ENCODE results near the gene CYFIP2. TPM values are rescaled to one million over a fixed set of nuclear protein-coding genes. Genes with fewer than 3 reads are reported as not detected.
"Not testable (repeated sequence)": the region's sequence is repeated elsewhere in the genome, so short reads cannot be mapped to it uniquely, and the experiment has no call there.

Gene CYFIP2
- total and polyA plus RNA-seq, 2 of the 8 experiments (the other 6 are each of a cell fraction or from before 2014, with no cell fraction given): 45.1 to 80.6 TPM

GRCh38 chr5:157241483-157241882, 24.4 kb upstream of the CYFIP2 start (continued):
- TF ChIP-seq E2F6 (IDR thresholded peaks at IDR 0.05): no peak

GRCh38 chr5:157244704-157245103, 21.2 kb upstream of the CYFIP2 start:
- H3K23ac ChIP-seq (ENCODE audit: insufficient read length); H4K5ac ChIP-seq (ENCODE audit: insufficient read length, low read depth, low read length); H3K23me2 ChIP-seq (ENCODE audit: low read depth, low read length); H2BK5ac ChIP-seq (ENCODE audit: low read depth, low read length); H4K8ac ChIP-seq (ENCODE audit: extremely low read depth, insufficient read depth, low read length); H2BK15ac ChIP-seq (ENCODE audit: low read length); H3K27ac ChIP-seq (ENCODE audit: low read depth, low read length); H3K18ac ChIP-seq (ENCODE audit: extremely low read depth, low read length); H3K27me3 ChIP-seq (replicated peaks in 1 of 4; ENCODE audit: control insufficient read depth in 3 of 4, extremely low read depth in 1 of 4, insufficient read depth in 3 of 4, low read length in 3 of 4); H3K4me3 ChIP-seq (ENCODE audit: extremely low read depth in 1 of 4, insufficient read depth in 2 of 4, low read depth in 3 of 4, low read length in 4 of 4); H3K9me3 ChIP-seq (ENCODE audit: insufficient read depth in 2 of 2, low read depth in 1 of 2, low read length in 1 of 2); H2BK20ac ChIP-seq (ENCODE audit: low read length); H2BK12ac ChIP-seq (ENCODE audit: low read depth, low read length); H4K91ac ChIP-seq (replicated peaks; ENCODE audit: insufficient read length, low read length); DNase-seq (ENCODE audit: low read depth in 1 of 2, low spot score in 2 of 2); H2AFZ ChIP-seq (ENCODE audit: low read length); H3K56ac ChIP-seq (replicated peaks; ENCODE audit: insufficient read length, low read depth, low read length); H2AK5ac ChIP-seq (ENCODE audit: low read depth, low read length); H4K20me1 ChIP-seq (replicated peaks in 1 of 2; ENCODE audit: control insufficient read depth in 1 of 2, insufficient read depth in 2 of 2, low read length in 2 of 2); H3K4me1 ChIP-seq (replicated peaks in 1 of 4; ENCODE audit: control insufficient read depth in 3 of 4, insufficient read depth in 4 of 4, low read length in 3 of 4); FAIRE-seq; H3K79me1 ChIP-seq (ENCODE audit: low read depth, low read length); H3K4ac ChIP-seq (replicated peaks; ENCODE audit: insufficient read length, low read depth, low read length); POLR2A ChIA-PET (ENCODE audit: partially characterized antibody); H3K36me3 ChIP-seq (ENCODE audit: control insufficient read depth in 2 of 4, insufficient read depth in 4 of 4, low read length in 3 of 4); H2BK120ac ChIP-seq (replicated peaks; ENCODE audit: low read depth, low read length); H3K9ac ChIP-seq (replicated peaks in 1 of 4; ENCODE audit: extremely low read depth in 1 of 4, low read depth in 3 of 4, low read length in 3 of 4); H3K4me2 ChIP-seq (ENCODE audit: insufficient read depth in 1 of 2, low read depth in 2 of 2, low read length in 2 of 2); H3K79me2 ChIP-seq (ENCODE audit: control insufficient read depth in 1 of 2, insufficient read depth in 2 of 2, low read length in 2 of 2); H3K14ac ChIP-seq (ENCODE audit: insufficient read length): not testable (repeated sequence)
- CTCF ChIA-PET (ENCODE audit: partially characterized antibody): interaction anchor here (0.6 kb wide), 1 partner anchor 9 kb away, joined by 4 read pairs; no protein-coding TSS in a partner anchor
- 75% methylated on average over 7 of the region's 7 CpGs; no CpG with 5 or more reads in 1 of the 2 experiments for WGBS, 2 experiments (ENCODE audit: extremely low coverage in 1 of 2, insufficient coverage in 1 of 2, insufficient read length in 1 of 2, insufficient replicate concordance in 2 of 2, low coverage in 1 of 2, low lambda C conversion rate in 2 of 2, missing lambda C conversion rate in 1 of 2)

Data from H1 (cell line).